Fibroblast of skin of right biceps (primary cell): ENCODE measurements around the gene CREBBP.

ENCODE experiments used
- DNase-seq: peaks from one replicate; pipeline ENCODE4 v3.0.0-alpha.2; 2013

The CREBBP gene

DNA sequence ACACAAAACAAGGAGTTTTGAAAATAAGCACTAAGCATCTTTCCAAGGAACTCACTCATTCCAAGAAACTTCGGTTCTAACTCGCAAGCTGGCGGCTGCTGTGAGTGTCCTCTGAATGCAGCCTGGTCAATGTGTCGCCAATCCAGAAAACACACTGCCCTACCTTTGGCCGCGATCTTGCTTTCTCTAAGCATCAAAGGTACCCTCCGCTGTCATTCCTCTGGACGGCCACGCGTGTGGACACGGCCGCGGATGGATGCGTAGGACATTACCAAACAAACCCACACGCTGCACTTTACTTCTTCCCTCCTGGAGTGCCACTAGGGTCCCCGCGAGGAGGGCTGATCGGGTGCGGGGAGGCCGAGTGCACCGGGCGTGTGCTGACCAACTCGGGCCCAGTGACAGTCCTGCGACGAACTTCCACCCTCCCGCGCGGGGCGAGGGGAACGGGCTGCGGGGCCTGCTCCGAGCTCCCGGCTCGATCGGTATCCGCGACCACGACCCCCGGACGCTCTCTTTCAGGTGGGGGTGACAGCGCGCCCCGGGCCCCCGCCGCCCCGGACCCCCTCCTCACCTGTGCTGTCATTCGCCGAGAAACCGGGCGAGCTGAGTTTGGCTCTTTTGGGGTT is 1.1 kb downstream of the CREBBP start:
- DNase-seq, result no peak

DNA sequence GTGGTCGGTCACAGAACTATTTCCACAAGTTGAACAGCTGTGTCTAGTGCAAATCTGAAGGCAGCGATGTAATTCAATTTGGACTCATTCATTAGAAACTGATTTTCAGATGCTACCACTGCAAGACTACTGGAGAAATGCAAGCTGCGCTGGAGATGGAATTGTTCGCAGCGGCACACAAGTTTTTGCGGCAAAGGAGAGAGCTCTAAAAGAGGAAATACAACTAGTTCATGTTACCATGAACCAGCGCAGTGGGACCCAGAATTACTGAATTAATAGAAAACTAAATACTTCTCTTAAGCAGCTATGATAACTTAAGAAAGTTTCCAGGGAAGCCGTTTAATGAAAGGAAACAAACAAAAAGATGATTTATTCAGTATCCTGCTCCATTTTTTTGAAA is 1.9 kb downstream of the CREBBP start:
- DNase-seq, result peak; percentile 34

DNA sequence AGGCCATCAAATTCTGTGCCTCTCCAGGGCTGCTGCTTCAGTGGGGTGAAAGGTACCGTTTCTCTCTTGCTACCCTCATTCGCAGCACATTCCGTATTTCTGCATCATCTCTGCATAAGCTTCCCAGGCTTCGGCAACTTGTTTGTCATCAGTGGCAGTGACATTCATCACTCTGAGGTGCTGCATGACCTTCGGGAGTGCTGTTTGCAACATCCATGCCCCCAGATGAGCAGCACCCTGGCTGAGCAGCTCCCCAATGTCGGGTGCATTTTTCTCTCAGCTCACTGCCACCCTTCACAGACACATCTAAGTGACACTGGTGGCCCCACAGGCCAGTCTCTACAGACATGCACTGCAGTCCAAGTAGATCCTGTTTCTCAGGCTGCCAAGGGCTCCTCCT is 3.8 kb downstream of the CREBBP start:
- peak; percentile 69 for DNase-seq

DNA sequence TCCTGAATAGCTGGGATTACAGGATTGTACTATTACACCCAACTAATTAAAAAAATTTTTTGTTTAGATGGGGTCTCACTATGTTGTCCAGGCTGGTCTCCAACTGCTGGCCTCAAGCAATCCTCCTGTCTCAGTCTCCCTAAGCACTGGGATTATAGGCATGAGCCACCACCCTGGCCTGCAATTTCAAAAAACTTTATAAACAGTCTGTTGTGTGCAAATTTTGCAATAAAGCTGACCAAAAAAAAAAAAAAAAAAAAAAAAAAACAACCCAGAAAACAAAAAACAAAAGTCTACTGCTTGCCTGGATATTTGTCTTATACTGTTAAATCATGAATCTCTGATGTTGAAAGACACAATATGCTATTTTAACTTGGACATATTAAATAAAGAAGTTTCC is 4.4 kb downstream of the CREBBP start:
- no peak for DNase-seq

DNA sequence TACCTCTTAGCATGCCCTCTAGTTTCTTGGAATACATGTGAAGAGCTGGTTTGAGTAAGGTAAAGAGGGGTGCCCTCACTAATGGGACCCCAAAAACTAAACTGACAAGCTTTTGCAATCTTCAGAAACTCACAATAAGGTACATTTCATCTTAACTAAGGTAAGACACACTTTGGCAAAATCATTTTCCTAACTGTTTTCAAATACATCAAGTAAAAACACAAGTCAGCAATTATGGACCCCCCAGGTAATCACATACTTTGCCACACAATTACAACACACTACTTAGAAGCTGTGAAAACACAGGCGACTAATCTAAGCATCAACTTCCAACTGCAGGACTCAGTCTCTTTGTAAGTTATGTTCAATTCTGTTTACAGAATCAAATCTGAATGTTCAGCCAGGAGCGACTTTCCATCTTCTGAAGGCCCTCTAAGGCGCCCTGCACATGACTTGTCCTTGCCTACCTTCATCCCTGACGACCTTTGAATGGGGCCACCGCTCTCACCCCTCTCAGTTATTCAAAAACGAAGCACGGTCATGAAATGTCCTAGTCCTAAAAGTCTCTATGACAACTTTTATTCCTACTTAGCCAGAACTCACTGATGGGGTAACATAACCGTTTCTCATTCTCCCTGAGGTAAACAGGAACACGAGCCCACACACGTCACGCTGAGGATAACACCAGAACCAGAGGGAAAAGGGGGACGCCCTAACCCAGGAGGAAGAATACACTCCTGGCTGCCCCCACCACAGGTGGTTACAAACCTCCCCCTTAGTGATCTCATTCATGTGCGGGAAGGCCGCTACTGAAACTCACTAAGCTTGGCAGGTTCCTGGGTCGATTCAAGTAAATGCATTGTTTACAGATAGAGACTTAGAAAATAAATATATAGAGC is 5.5 kb downstream of the CREBBP start:
- no peak for DNase-seq

DNA sequence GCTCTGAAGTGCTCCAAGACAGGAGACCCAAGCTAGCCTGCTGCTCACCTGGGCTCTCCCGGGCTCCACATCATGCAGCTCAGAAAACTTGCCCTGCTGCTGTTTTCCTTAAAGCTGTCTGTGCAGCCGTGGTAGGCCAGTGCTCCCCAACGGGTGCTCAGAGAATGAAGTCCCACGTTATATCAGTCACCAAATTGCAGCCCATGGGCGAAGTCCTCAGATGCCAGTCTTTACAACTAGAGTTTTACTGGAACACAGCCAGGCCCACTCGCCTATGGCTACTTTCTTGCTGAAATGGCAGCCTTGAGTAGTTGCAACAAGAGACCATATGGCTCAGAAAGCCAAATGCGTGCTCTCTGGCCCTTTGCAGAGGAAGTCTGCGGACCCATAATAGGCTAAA is 6.3 kb downstream of the CREBBP start:
- DNase-seq, result no peak

DNA sequence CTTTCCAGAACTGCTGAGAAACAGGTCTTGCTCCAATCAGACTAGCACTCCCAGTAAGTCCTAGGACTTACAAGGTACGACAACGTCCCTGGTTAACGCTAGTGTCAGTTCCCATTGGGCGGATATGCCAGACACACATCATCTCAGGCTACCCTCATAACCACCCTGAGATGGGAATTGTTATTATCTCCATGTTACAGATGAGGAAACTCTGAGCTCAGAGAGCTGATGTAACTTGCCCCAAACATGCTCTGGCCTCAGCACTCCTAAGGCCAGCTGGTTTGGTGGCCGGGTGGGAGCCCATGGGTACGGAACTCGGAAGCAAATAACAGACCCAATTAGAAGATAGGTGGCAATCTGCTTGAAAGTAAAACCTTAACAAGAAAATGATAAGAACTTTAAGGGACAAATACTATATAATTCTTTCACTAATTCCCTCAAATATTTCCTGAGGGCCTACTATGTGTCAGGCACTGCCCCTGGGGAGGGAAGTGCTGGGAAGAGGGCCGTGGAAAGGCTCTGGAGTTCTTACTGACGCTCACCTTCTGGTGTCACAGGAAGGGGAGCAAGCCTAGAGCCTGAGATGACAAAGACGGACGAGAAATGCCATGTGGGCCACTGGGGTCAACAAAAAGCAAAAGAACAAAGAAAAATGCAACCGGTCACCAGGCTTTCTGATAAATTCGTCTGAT is 6.9 kb downstream of the CREBBP start:
- DNase-seq, result no peak

DNA sequence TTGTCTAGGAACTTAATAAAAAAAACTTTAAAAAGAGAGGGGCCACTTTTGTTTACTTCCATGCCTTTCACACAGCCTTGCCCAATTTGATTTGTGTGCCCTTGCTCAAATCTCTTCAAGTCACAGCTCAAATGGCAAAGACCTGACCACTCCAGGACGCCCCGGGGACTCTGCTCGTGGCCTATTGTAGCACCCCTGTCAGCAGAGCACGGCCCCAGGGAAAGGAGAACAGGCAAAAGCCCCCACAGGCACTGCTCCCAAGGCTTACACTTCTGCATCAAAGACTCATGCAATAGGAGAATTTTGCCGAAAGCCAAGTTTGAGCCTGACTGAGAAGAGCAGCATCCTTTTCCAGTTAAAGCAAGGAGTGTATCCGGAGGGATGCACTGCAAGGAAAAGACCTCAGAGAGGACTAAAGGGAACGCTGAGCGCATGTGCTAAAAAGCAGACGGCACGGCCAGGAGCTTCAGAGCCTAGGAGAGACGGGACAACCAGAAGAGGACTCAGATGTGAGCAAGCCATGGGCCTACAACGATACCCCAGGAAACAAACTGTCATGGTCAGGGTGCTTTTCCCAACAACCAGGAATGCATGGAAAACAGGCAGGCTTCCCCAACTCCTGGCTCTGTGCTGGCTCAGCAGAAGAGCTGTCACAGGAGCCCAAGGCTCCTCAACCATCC is 8.2 kb downstream of the CREBBP start:
- DNase-seq, result peak; percentile 31

DNA sequence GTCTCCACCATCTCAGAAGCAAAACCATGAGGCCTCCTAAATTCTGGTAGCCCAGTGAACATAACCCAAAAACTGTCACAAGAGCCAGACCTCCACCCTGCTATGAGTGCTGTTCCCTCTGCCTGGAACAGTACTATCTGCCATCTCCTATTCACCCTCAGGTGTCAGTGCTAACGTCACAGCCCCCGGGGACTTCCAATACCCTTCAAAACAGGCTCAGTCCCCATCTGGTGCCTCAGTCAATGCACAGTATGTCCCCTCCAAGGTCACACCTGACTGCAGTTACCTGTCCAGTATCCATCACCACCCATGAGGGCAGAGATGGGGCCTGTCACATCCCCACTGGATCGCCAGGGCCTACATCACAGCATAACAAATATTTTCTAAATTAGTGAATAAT is 11.5 kb downstream of the CREBBP start:
- DNase-seq, result no peak

DNA sequence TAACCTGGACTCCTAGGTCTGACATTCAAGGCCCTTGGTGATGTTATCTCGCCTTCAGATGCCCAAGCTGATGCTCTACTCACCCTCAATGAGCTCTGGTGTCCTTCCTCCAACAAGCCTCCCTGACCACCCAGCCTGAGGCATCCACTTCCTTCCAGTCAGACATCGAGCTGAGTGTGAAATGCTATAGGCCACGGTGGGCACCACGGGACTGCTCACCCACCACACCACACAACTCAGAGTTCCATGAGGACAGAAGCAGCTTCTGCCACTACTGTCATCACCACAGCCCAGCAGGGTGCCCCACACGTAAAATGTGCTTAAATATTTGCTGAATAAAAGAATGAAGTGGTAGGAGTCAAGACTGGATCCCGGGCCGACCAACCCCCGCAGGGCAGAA is 12.0 kb downstream of the CREBBP start:
- DNase-seq, result no peak

DNA sequence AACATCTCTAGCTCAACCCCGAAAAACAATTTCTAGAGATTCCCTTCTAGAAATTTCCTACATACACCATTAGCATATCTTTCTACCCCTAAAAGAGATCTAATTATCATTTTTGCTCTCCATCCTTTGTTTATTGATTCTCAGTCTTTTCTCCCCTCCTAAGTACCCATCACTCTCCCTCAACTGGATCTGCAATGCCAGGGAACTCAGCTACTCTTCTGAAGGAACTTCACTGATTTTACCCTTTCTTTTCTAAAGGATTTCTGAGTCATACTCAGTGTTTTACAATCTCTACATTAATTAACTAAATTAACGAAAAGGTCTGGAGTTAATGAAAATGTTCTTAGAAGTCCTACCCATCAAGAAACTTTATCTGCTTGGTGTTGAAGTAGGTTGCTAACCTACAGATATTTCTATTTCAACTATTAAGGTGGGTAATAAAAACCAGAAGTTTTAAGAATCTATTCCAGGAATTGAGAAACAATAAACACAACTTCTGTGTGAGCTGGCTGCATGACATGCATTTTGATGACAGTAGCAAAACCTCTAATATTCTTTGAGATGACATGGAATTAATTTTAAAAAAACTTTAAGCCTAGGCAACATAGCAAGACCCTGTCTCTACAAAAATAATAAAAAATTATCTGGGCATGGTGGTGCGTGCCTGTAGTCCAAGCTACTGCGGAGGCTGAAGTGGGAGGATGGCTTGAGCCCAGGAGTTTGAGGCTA is 13.6 kb downstream of the CREBBP start:
- no peak for DNase-seq

DNA sequence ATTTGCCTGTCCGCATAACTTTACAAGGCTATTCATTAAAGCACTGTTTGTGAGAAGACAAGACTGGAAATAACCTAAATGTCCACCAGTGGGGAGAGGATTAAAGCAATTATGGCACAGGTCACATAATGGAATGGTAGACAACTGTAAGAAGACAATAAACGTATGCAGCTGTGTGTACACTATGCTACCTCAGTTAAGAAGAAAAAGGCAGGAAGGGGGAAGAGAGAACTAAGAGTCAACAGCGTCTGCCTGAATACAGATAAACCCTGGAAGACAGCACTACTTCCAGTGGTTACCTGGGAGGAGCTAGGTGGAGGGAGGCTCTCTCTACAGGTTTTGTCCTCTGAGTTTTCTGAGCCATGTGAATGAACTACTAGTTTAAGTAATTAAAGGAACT is 15.3 kb downstream of the CREBBP start:
- no peak for DNase-seq

DNA sequence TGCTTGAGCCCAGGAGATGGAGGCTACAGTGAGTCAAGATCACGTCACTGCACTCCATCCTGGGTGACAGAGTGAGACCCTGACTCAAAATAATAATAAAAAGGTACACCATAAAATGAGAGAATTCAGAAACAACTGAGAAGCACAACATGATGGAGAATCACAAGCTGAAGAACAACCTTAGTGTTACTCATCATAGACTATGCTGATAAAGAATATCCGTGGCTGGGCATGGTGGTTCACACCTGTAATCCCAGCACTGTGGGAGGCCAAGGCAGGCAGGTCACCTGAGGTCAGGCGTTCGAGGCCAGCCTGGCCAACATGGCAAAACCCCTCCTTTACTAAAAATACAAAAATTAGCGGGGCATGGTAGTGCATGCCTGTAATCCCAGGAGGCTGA is 16.0 kb downstream of the CREBBP start:
- DNase-seq, result no peak

DNA sequence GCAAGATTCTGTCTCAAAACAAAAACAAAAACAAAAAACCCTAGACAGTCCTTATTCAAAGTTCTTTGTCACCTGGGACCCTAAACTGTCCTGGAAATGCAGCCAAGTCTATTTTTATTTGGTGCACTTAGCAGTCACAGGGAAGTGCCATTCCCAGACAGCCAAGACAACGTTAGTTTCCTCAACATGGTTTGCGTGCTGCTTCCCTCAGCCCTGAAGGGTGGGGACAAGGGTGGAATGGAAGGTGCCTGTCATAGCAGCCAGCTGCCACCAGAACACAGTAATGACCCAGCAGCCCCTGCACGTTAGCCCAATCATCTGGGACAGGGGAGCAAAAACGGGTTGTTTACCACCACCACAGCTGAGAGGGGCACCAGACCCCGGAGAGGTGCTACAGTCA is 16.9 kb downstream of the CREBBP start:
- DNase-seq, result no peak

DNA sequence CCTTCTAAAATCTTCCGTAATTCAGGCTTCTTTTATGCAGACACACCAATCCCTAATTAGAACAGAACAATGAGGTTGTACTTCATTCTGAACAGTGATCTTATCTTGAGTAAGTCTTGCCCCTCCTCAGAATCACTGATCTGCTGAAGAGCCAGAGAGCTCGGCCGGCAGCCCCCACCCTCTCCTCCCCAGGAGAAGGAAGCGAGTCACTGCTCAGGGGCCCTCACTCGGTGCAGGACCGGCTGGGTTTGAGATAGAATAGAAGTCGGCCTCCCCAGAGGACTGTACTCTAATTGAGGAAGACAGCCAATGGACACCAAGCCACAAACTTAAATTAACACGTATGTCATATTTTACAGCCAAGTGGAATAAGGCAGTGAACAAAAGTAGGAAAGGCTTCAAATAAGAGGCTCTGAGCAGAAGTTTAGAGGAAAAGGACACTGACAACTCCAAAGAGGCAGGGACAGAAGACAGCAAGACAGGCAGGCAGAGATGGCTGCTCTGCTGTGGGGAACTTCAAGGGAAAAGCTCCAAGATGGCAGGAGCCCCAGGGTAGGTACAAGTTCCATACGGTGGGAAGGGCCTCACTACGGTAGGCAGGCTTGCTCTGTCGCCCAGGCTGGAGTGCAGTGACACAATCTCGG is 18.6 kb downstream of the CREBBP start:
- DNase-seq, result peak; percentile 73

DNA sequence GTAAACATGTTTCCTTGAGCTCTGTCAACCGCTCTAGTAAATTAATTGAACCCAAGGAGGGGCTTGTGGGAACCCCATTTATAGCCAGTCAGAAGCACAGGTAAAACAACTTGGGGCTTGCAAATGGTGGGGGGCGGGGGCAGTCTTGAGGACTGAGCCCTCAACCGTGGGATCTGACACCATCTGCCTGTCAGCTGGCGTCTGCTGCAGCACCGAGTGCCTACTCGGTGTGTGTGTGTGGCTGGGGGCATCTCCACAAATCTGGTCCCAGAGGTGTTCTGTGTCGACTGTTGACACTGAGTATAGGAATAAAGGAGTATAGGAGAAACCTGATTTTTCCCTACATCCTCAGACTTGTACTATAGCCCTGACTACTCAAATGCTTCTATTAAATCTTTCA is 20.6 kb downstream of the CREBBP start:
- no peak for DNase-seq

DNA sequence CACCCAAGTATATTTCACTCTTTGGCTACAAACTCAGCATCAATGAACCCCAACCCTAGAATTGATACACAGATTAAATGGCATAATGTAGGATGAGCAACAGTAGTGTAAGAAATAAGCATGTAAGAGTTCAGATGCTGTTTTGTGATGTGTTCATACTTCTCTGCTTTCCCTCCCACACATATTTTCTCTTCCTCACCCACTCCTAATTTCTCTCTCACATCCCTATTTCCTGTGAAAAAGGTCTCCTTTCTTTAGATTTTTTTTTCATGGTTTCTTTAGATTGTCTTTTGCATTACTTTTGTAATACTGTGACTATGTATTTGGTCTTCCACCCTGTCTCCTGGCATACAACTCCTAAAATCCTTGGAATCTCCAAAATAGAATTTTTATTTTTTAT is 21.7 kb downstream of the CREBBP start:
- DNase-seq, result no peak

DNA sequence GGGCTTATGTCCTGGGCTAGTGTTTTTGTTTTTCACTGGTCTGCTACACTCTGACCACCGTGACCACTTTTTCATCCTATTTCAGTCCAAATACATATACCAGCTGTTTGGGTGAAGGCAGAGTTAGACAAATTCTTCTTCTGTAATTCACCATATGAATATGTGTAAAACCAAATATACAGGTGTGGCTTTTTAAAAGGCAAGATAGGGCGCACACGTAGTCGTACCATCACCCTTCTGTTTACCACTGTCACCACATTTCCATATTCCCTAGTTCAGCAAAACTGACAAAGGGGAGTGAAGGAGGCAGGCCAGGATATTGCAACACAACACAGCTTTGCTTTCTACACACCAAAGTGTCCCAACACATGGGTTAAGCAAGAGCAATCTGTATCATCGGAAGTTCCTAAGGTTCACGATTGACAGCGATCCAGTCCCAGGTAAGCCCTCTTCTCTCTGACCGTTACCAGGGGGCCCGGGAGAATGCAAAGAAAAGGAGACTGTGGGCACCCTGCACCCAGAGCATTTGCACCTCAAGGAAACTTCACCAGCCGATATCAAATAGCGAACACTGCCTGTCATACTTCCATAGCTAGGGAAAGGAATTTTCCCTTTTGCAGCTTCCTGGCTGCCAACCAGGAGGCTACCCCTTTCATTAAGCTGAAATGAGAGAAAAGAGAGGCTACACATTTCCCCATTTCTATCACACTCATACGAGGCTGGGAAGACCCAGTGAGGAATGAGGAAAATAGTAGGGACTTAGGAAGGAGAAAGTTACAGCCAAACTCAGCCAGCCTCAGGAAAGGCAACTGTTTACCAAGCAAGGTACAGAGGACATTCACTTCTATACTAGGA is 23.1 kb downstream of the CREBBP start:
- DNase-seq, result no peak

DNA sequence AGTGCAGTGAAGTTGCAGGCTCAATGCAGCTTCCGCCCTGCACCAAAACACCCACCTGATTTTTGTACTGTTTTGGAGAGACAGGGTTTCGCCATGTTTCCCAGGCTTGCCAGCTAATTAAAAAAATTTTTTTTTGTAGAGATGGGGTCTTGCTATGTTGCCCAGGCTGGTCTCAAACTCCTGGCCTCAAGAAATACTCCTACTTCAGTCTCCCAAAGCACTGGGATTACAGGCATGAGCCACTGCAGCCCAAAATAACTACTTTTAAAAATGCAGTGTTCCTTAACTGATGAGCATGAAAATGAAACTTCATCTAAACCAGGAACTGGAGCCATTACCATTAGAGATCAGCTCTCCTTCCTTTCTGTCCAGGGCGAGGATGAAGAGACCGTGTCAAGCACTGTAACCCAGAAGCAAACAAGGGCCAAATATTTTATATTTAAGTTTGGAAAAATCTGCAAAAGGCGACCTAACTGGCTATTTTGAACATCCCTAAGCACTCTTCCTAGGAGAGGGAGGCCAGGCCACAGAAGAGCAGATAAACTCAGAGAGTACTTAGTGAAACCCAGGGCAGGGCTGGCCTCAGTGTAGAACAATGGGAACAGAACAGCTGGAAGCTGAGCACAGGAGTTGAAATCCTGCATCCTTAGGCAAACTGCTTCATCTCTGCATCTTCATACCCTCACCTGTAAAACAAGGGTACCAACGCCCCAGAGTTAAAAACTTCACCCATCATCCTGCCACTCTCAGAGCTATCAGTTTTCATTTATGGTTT is 24.0 kb downstream of the CREBBP start:
- no peak for DNase-seq
